ENCODE results near the gene SEMA7A. TPM values are rescaled to one million over a fixed set of nuclear protein-coding genes. Genes with fewer than 3 reads are reported as not detected.

The SEMA7A gene
- total and polyA plus RNA-seq, 4 donors, result 0.54 to 4.1 (median 2.0) TPM

DNA sequence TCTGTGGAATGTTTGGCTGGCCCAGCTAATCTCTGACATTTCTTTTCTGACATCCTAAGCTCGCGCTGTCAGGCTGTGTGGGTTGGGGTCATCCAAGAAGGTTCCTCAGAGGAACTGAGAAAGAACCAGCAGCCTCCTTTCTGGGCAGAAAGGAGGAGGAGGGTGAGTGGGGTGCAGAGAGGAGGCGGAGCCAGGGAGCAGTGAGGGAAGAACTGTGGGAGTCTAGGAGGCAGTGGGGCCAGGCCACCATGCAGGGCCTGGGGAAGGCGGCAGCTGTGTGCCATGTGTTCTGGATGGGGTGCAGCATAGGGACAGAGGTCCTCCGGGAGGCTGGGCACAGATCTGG is 5.3 kb downstream of the SEMA7A start:
- H3K27ac ChIP-seq (ENCODE audit: low read depth in 1 of 2, low read length in 2 of 2), result no peak overlapping the region
- 95 to 99% methylated on average over 5 of the region's 5 CpGs for WGBS, 2 donors
- H3K27me3 ChIP-seq (ENCODE audit: control insufficient read depth in 1 of 2, insufficient read depth in 2 of 2, low read length in 1 of 2), result no peaks in the 10 kb centered on the region

DNA sequence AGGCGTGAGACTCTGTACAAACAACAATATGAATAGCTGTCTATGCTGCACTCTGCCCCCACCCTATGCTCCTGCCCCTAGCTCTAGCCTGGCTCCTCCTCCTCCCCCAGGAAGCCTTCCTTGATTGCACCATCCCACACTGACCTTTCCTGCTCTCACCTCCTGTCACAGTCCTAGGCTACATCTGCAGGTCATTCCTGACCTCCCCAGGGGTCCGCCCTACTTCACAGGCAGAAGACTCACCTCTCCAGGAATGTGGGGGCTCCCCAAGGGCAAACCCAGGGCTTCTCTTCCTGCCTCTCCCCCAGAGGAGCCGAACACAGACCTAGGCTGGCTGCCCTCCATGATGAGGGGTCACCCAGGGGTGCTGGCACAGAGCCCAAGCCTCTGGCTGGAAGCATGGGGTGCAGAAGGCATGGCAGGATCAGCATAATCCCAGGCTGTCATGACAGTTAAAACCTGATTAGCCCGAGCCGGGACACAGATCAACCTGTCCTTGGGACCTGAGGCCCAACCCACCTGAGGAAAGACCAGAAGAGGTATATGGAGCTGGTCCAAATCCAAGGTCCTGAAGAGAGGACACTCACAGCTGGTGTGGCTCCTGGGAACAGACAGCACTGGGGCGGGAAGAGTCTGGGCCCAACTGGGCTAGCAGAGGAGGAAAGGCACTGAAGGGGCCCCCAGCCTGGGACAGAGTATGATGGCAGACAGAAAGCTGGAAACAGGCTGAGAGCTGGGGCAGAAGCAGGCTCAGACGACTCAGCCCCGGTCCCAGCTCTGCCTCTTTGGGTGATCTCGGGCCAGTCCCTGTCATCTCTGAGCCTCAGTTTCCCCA is 5.9 kb downstream of the SEMA7A start:
- Histone ChIP-seq H3K4me1 (ENCODE audit: control insufficient read depth in 1 of 2, insufficient read depth in 2 of 2, low read length in 2 of 2) (no peaks in the 10 kb centered on the region), H3K4me3 (ENCODE audit: low read length in 2 of 2) (no peak overlapping the region), H3K9me3 (ENCODE audit: control insufficient read depth, low read length) (no peaks in the 10 kb centered on the region), H3K27ac (ENCODE audit: low read depth in 1 of 2, low read length in 2 of 2) (no peak overlapping the region), H3K27me3 (ENCODE audit: control insufficient read depth in 1 of 2, insufficient read depth in 2 of 2, low read length in 1 of 2) (no peaks in the 10 kb centered on the region), H3K36me3 (ENCODE audit: control insufficient read depth in 1 of 2, insufficient read depth in 2 of 2, low read length in 1 of 2) (no peaks in the 10 kb centered on the region)
- no peak for ATAC-seq (ENCODE audit: low FRiP score)
- no peak for DNase-seq
- intact Hi-C loops (cut with DNase I), result no loop called here
- WGBS, 2 donors, result 85 to 89% methylated on average over 9 of the region's 9 CpGs

More for the DNA sequence above, 5.3 kb downstream of the SEMA7A start:
- Histone ChIP-seq H3K4me3 (ENCODE audit: low read length in 2 of 2) (no peak overlapping the region), H3K4me1 (ENCODE audit: control insufficient read depth in 1 of 2, insufficient read depth in 2 of 2, low read length in 2 of 2) (no peaks in the 10 kb centered on the region), H3K9me3 (ENCODE audit: control insufficient read depth, low read length) (no peaks in the 10 kb centered on the region), H3K36me3 (ENCODE audit: control insufficient read depth in 1 of 2, insufficient read depth in 2 of 2, low read length in 1 of 2) (no peaks in the 10 kb centered on the region)
- ATAC-seq (ENCODE audit: low FRiP score) (no peak), DNase-seq (no peak)
- intact Hi-C loops (cut with DNase I), result no loop called here

DNA sequence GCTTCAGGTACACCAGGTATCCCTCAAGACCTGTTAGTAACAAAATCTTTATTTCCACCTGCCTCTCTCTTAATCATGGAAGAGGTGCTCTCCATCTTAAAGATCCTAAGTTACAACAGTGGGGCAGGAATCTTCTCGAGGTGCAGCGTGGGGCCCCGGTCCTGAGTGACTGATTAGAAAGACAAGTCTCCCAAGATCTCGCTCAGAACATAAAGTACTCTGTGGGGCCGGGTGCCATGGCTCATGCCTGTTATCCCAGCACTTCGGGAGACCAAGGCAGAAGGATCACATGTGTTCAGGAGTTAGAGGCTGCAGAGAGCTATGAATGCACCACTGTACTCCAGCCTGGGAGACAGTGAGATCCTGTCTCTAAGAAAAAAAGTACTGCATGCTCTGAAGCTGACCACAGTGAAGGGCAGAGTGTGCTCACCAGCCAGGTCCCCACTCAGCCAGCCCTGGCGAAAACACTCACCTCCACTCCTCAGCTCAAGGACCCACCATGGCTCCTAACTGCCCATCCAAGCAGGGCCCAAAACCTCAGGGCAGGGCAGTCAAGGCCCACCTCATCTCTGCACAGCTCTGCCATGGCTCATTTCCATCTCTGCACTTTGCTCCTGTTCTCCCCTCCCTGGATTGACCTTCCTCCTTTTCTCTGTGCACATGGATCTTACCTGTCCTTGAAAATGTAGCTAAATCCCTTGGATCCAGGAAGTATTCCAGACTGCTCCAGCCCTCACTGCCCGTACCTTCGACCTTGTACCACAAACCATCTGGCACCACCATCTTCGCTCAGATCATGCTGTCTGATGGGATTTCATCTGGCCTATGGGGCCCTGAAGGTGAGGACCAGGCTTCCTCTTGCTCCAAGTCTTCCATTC is 7.1 kb downstream of the SEMA7A start:
- 94 to 98% methylated on average over 10 of the region's 10 CpGs for WGBS, 2 donors
- intact Hi-C loops (cut with DNase I), result no loop called here
- no peaks in the 10 kb centered on the region for H3K36me3 ChIP-seq (ENCODE audit: control insufficient read depth in 1 of 2, insufficient read depth in 2 of 2, low read length in 1 of 2)
- no peak overlapping the region for H3K4me3 ChIP-seq (ENCODE audit: low read length in 2 of 2)
- H3K4me1 ChIP-seq (ENCODE audit: control insufficient read depth in 1 of 2, insufficient read depth in 2 of 2, low read length in 2 of 2), result no peaks in the 10 kb centered on the region
- DNase-seq (no peak), ATAC-seq (ENCODE audit: low FRiP score) (no peak)
- no peak overlapping the region for H3K27ac ChIP-seq (ENCODE audit: low read depth in 1 of 2, low read length in 2 of 2)
- H3K27me3 ChIP-seq (ENCODE audit: control insufficient read depth in 1 of 2, insufficient read depth in 2 of 2, low read length in 1 of 2), result no peaks in the 10 kb centered on the region
- H3K9me3 ChIP-seq (ENCODE audit: control insufficient read depth, low read length), result no peaks in the 10 kb centered on the region

DNA sequence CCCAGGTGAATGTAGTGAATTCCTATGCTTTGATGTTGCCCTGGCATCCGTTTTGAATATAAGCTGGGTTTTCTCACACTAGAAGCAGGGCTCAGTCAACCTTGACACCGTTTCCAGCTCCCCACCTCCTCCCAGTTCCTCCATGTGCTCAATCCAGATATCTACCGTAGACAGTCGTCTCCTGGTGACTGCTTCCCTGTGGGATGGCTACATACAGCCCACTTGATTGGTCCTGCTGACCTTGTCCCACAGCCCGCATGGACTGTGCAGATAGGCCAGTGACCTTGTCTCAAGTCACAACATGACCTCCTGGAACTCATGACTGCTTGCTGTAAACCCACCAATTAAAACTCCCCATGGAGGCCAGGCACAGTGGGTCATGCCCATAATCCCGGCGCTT is 8.1 kb downstream of the SEMA7A start:
- Histone ChIP-seq H3K36me3 (ENCODE audit: control insufficient read depth in 1 of 2, insufficient read depth in 2 of 2, low read length in 1 of 2) (no peaks in the 10 kb centered on the region), H3K4me1 (ENCODE audit: control insufficient read depth in 1 of 2, insufficient read depth in 2 of 2, low read length in 2 of 2) (no peaks in the 10 kb centered on the region), H3K4me3 (ENCODE audit: low read length in 2 of 2) (no peak overlapping the region), H3K27me3 (ENCODE audit: control insufficient read depth in 1 of 2, insufficient read depth in 2 of 2, low read length in 1 of 2) (no peaks in the 10 kb centered on the region), H3K27ac (ENCODE audit: low read depth in 1 of 2, low read length in 2 of 2) (no peak overlapping the region), H3K9me3 (ENCODE audit: control insufficient read depth, low read length) (no peaks in the 10 kb centered on the region)
- intact Hi-C loops (cut with DNase I), result no loop called here
- WGBS, 2 donors, result 88 to 93% methylated on average over 7 of the region's 7 CpGs
- ATAC-seq (ENCODE audit: low FRiP score), result no peak
- DNase-seq, result no peak

DNA sequence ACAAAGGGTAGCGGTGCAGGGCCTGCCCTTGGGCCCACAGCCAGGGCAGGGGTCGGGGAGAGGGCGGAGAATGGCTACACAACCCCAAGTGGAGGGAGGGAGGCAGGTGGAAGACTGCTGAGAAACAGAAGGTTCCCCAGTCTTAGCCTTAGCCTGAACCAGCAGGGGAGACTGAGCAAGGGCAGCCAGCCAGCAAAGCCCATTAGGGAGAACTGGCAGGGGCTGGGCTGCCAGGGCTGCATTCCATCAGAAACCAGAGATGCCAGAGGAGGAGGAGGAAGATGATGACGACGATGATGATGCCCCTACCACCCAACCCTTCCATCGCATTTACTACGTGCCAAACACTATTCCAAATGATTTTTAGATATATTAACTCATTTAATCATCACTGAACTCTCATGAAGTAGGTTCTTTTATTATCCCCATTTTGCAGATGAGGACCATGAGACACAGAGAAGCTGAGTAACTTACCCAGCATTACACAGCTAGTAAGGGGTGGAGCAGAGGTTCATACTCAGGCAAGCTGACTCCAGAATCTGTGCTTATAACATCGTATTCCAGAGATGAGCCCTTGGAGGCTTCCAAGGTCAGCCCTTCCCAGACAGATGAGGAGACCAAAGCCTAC is 8.7 kb downstream of the SEMA7A start:
- WGBS, 2 donors, result 89 to 91% methylated on average over 8 of the region's 8 CpGs
- no peaks in the 10 kb centered on the region for H3K4me1 ChIP-seq (ENCODE audit: control insufficient read depth in 1 of 2, insufficient read depth in 2 of 2, low read length in 2 of 2)
- H3K4me3 ChIP-seq (ENCODE audit: low read length in 2 of 2), result no peak overlapping the region
- no peaks in the 10 kb centered on the region for H3K27me3 ChIP-seq (ENCODE audit: control insufficient read depth in 1 of 2, insufficient read depth in 2 of 2, low read length in 1 of 2)
- DNase-seq (no peak), ATAC-seq (ENCODE audit: low FRiP score) (no peak)
- H3K27ac ChIP-seq (ENCODE audit: low read depth in 1 of 2, low read length in 2 of 2), result no peak overlapping the region
- no peaks in the 10 kb centered on the region for H3K9me3 ChIP-seq (ENCODE audit: control insufficient read depth, low read length)
- intact Hi-C loops (cut with DNase I), result no loop called here
- no peaks in the 10 kb centered on the region for H3K36me3 ChIP-seq (ENCODE audit: control insufficient read depth in 1 of 2, insufficient read depth in 2 of 2, low read length in 1 of 2)

DNA sequence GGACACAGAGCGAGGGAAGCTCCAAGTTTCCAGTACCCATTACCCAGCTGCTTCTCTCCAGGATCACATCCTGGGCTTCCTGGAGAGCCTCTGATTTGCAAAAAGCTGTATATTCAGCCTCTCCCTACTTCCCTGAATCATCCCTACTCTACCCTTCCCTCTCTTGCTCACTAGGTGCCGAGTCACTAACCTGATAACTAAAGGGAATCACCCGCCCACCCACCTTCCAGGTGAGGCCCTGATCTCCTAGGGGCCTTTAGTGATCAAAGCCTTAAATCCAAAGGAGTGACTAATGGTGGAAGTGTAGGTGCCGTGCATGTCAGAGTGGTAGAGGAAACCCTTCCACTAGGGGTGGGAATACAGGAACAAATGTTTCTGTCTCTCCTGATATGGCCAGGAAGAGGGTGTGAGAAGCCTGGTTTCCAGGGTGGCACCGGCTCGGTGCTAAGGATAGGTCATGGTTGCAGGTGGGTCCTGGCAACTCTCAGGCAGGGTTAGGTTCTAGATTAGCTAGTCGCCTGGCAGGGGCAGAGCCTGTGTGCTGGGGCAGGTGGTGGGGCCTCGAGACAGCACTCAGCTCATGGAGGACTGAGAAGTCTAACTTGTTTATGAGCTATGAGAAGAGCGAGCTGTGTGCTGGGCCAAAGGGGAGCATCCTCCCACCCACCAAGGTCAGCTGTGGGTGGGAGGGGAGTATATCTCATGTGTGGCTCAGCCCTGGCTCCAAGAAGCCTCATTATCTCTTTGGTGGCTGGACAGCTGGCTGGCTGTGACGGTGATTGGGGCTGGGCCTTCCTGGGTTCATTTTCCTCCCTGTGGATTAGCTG is 10.1 kb downstream of the SEMA7A start:
- Histone ChIP-seq H3K36me3 (ENCODE audit: control insufficient read depth in 1 of 2, insufficient read depth in 2 of 2, low read length in 1 of 2) (no peaks in the 10 kb centered on the region), H3K9me3 (ENCODE audit: control insufficient read depth, low read length) (no peaks in the 10 kb centered on the region), H3K4me3 (ENCODE audit: low read length in 2 of 2) (no peak overlapping the region), H3K27me3 (ENCODE audit: control insufficient read depth in 1 of 2, insufficient read depth in 2 of 2, low read length in 1 of 2) (no peaks in the 10 kb centered on the region), H3K4me1 (ENCODE audit: control insufficient read depth in 1 of 2, insufficient read depth in 2 of 2, low read length in 2 of 2) (no peaks in the 10 kb centered on the region), H3K27ac (ENCODE audit: low read depth in 1 of 2, low read length in 2 of 2) (no peak overlapping the region)
- intact Hi-C loops (cut with DNase I), result no loop called here
- DNase-seq (no peak), ATAC-seq (ENCODE audit: low FRiP score) (no peak)
- WGBS, 2 donors, result 94 to 96% methylated on average over 10 of the region's 10 CpGs

DNA sequence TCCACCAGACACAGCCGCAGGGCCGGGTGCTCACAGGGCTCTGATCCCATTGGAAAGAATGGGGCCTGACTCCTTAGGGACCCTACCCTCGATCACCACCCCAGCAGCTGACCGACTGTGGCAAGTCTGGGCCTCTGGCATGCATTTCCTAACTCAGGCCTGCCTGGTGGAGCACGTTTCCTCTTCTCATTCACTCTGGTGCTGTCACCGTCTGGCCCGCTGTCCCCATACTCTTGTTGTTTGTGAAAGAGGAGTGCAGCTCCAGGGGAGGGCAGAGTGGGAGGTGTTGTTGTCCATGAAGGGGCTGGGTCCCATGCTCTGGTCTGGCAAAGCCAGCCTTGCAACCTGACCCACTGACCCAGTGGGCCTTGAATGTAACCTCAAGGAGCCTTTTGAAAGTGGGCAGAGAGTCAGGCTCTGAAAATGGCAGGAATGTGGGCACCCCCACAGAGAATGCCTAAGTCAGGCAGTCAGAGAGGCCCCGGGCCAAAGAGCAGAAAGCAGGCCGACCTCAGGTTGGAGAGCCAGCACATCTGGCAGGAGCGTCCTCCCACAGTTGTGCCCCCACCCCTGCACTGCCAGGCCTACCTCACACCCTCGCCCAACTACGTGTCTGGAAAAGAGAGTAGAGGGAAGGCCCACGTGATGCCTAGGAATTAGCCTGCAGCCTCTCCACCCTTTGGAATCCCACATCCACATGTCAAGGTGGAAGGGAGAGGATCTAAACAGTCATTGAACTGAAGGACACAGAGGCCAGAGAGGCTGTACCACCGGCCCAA is 10.9 kb downstream of the SEMA7A start:
- Histone ChIP-seq H3K27me3 (ENCODE audit: control insufficient read depth in 1 of 2, insufficient read depth in 2 of 2, low read length in 1 of 2) (no peaks in the 10 kb centered on the region), H3K36me3 (ENCODE audit: control insufficient read depth in 1 of 2, insufficient read depth in 2 of 2, low read length in 1 of 2) (no peaks in the 10 kb centered on the region), H3K27ac (ENCODE audit: low read depth in 1 of 2, low read length in 2 of 2) (peak overlapping the region in 1 of 2 donors; percentile 3), H3K4me3 (ENCODE audit: low read length in 2 of 2) (no peak overlapping the region), H3K9me3 (ENCODE audit: control insufficient read depth, low read length) (no peaks in the 10 kb centered on the region), H3K4me1 (ENCODE audit: control insufficient read depth in 1 of 2, insufficient read depth in 2 of 2, low read length in 2 of 2) (no peaks in the 10 kb centered on the region)
- 18 to 46% methylated on average over 14 of the region's 14 CpGs for WGBS, 2 donors
- DNase-seq (no peak), ATAC-seq (ENCODE audit: low FRiP score) (no peak)
- intact Hi-C loops (cut with DNase I), result no loop called here

DNA sequence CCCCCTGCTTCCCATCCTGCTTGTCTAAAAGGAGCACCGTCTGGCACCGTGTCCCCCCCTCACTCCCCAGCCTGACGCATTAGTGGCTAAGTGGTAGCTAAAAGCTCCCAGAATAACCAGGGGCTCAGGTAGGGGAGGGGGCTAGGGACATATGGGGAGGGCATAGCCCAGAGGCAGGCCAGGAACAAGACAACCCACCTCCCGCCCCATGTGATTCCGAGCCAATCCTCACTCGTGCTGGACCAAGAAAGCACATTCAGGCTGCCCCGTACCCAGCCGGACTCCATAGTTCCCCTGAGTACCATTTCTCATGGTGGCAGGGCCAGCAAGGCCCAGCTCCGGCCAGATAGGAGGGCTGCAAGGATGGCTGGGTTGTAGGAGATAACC is 11.5 kb downstream of the SEMA7A start:
- no peaks in the 10 kb centered on the region for H3K4me1 ChIP-seq (ENCODE audit: control insufficient read depth in 1 of 2, insufficient read depth in 2 of 2, low read length in 2 of 2)
- no peak for DNase-seq
- ATAC-seq (ENCODE audit: low FRiP score), result no peak
- no peaks in the 10 kb centered on the region for H3K9me3 ChIP-seq (ENCODE audit: control insufficient read depth, low read length)
- peak overlapping the region in 1 of 2 donors; percentile 3 for H3K27ac ChIP-seq (ENCODE audit: low read depth in 1 of 2, low read length in 2 of 2)
- H3K27me3 ChIP-seq (ENCODE audit: control insufficient read depth in 1 of 2, insufficient read depth in 2 of 2, low read length in 1 of 2), result no peaks in the 10 kb centered on the region
- 70 to 76% methylated on average over 9 of the region's 9 CpGs for WGBS, 2 donors
- H3K36me3 ChIP-seq (ENCODE audit: control insufficient read depth in 1 of 2, insufficient read depth in 2 of 2, low read length in 1 of 2), result no peaks in the 10 kb centered on the region
- intact Hi-C loops (cut with DNase I), result no loop called here
- H3K4me3 ChIP-seq (ENCODE audit: low read length in 2 of 2), result no peak overlapping the region
